Upper lobe of left lung (tissue), 4 donors: ENCODE results near the gene SLC35B2.

Source experiments
- EP300 ChIP-seq, 4 donors: sonication (generic); formaldehyde crosslinking; IDR thresholded peaks; one replicate each; pipeline ENCODE4 v1.5.1; 2017; ENCODE audit warnings: antibody characterized with exemption in 4 of 4, control low read depth in 2 of 4
- TF ChIP-seq, protein P1 (sequence below), 6 experiments: fragments of 450-650 bp in 4 of 6; fragments of 200-600 bp in 2 of 6; sonication (generic) in 2 of 6; IDR thresholded peaks; one replicate each; pipeline ENCODE4 v1.5.1; 2016 to 2019; ENCODE audit warnings: antibody characterized with exemption in 6 of 6

DNA sequence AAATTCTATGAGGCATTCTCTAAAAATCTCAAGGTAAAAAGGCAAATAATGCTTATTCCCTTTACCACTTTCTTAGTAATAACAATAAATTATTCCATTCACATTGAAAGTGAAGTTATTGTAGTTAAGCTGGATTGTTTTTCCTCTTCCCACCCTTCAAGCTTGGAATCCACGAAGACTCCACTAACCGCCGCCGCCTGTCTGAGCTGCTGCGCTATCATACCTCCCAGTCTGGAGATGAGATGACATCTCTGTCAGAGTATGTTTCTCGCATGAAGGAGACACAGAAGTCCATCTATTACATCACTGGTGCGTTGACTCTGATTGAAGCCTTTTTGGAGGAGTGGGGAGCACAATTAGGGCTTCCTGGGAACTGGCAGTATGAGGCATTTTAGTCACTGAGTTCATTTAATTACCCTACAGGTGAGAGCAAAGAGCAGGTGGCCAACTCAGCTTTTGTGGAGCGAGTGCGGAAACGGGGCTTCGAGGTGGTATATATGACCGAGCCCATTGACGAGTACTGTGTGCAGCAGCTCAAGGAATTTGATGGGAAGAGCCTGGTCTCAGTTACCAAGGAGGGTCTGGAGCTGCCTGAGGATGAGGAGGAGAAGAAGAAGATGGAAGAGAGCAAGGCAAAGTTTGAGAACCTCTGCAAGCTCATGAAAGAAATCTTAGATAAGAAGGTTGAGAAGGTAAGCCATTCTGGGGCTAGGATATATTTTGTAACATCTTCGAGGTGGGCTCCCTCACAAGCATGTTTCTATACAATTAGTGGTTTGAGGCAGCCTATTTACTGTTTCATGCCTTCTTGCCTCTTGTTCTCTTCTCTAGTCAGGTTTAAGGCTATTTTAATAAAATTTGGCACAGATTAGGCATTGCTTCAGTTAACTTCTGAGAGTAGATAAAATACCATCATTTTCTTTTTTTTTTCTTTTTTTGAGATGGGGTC lies 5.5 kb downstream of the SLC35B2 start:
- TF ChIP-seq, protein P1, sequence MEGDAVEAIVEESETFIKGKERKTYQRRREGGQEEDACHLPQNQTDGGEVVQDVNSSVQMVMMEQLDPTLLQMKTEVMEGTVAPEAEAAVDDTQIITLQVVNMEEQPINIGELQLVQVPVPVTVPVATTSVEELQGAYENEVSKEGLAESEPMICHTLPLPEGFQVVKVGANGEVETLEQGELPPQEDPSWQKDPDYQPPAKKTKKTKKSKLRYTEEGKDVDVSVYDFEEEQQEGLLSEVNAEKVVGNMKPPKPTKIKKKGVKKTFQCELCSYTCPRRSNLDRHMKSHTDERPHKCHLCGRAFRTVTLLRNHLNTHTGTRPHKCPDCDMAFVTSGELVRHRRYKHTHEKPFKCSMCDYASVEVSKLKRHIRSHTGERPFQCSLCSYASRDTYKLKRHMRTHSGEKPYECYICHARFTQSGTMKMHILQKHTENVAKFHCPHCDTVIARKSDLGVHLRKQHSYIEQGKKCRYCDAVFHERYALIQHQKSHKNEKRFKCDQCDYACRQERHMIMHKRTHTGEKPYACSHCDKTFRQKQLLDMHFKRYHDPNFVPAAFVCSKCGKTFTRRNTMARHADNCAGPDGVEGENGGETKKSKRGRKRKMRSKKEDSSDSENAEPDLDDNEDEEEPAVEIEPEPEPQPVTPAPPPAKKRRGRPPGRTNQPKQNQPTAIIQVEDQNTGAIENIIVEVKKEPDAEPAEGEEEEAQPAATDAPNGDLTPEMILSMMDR (IDR thresholded peaks at IDR 0.05) = no peak
- no peak for TF ChIP-seq EP300 (IDR thresholded peaks at IDR 0.05)
